Bronchial epithelial cell (primary cell): ENCODE measurements around the gene ZNRF3. TPM values are rescaled to one million over a fixed set of nuclear protein-coding genes. Genes with fewer than 3 reads are reported as not detected.
"Not testable (repeated sequence)": the region's sequence is repeated elsewhere in the genome, so short reads cannot be mapped to it uniquely, and the experiment has no call there.

Experiments used
- DNase-seq: peaks from one replicate; pipeline ENCODE4 v3.0.0-alpha.2; 2010; ENCODE audit warnings: low read depth
- FAIRE-seq: peaks from 2 replicates; lab custom pipeline; 2011; peaks lifted over from hg19 to GRCh38; lab: Jason Lieb, UNC
- H3K27me3 ChIP-seq: 2 replicates; pipeline ENCODE4 v1.5.1; 2011; ENCODE audit warnings: low read length; ENCODE audit not compliant: control insufficient read depth, insufficient read depth
- H3K36me3 ChIP-seq: 2 replicates; pipeline ENCODE4 v1.5.1; 2011; ENCODE audit warnings: low read length; ENCODE audit not compliant: control insufficient read depth, insufficient read depth
- H3K4me3 ChIP-seq: 2 replicates; pipeline ENCODE4 v1.5.1; 2011; ENCODE audit warnings: mild to moderate bottlenecking, low read depth, low read length, control low read depth
- CTCF ChIP-seq: IDR thresholded peaks from 2 replicates; pipeline ENCODE4 v1.5.1; 2011; ENCODE audit warnings: mild to moderate bottlenecking, moderate library complexity, low read length, control low read depth, inconsistent platforms; ENCODE audit not compliant: insufficient read depth, severe bottlenecking
- total RNA-seq: library from RNA; depleted of rRNA; stranded (reverse); fragments of >200 nt; gene quantifications from 2 replicates; pipeline ENCODE4 v1.2.1, GENCODE V29; 2014

Gene ZNRF3
- total RNA-seq, 1 donor from 2014 or later: 3.4 TPM

- DNase-seq (no peak), FAIRE-seq (peak; percentile 13)
- no peak overlapping the region for H3K4me3 ChIP-seq
- no peaks in the 10 kb centered on the region for H3K27me3 ChIP-seq
- no peaks in the 10 kb centered on the region for H3K36me3 ChIP-seq
- no peak for TF ChIP-seq CTCF
These were observed 196.0 kb downstream of the ZNRF3 start for GRCh38 chr22:29079218-29079901.

- no peak for TF ChIP-seq CTCF
- no peaks in the 10 kb centered on the region for H3K27me3 ChIP-seq
- DNase-seq: peak; percentile 30
- FAIRE-seq: no peak
- H3K4me3 ChIP-seq: no peak overlapping the region
- no peaks in the 10 kb centered on the region for H3K36me3 ChIP-seq
These were observed 197.0 kb downstream of the ZNRF3 start for GRCh38 chr22:29080106-29080975.

GRCh38 chr22:29081517-29082236, 198.3 kb downstream of the ZNRF3 start:
- no peak for FAIRE-seq
- TF ChIP-seq CTCF: no peak
- H3K36me3 ChIP-seq: no peaks in the 10 kb centered on the region
- DNase-seq: no peak
- H3K4me3 ChIP-seq: no peak overlapping the region
- no peaks in the 10 kb centered on the region for H3K27me3 ChIP-seq

- FAIRE-seq: no peak
- Histone ChIP-seq H3K27me3 (no peaks in the 10 kb centered on the region), H3K36me3 (no peaks in the 10 kb centered on the region), H3K4me3 (no peak overlapping the region)
- TF ChIP-seq CTCF: no peak
- DNase-seq: no peak
These were observed 199.6 kb downstream of the ZNRF3 start for GRCh38 chr22:29082826-29083545.

GRCh38 chr22:29083576-29083932, 200.2 kb downstream of the ZNRF3 start:
- not testable (repeated sequence) for H3K27me3 ChIP-seq, H3K4me3 ChIP-seq, H3K36me3 ChIP-seq, DNase-seq, FAIRE-seq
